ENCODE measurements around the gene SGCD. TPM values are rescaled to one million over a fixed set of nuclear protein-coding genes. Genes with fewer than 3 reads are reported as not detected.

The SGCD gene
- total RNA-seq, 5 donors from 2014 or later (not counting 1 experiment from before 2014, with no cell fraction given), result 0.13 to 2.4 (median 0.22) TPM

DNA sequence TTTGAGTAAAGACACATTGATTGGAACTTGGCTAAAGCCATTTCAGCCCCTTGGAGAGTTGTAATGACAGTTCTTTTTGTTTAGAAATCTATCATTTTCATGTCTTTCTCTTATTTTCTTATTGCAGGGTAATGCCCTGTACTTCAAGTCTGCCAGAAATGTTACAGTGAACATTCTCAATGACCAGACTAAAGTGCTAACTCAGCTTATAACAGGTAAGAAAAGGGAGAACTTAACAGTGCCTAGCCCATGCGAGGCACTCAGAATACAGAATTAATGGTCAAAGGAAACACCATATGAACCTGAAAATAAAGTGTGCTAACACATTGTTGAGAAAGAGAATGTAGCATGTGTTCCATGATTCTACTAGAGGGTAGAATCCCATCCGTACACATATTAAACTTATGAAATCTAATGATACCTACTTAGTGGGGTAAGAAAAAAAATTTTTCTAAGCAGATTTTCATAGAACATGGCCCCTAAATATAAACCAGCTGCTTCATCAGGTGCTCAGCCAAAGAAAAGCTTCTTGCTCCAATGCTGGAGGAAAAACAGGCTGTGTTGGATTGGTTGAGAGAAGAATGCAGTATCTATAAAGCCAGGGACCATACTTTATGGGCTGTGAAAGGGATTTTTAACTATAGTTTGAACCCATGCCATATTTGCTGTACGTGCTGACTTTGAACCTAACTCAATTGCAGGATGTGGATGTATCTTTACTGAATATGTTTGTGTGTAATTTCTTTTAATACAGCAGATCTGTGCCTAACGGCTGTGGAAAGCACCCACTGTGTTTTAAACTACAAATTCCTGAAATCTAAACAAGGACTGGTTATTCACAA, 262.4 kb downstream of the SGCD start:
- Histone ChIP-seq H3K9me3 (no peaks in the 10 kb centered on the region), H3K4me1 (ENCODE audit: control insufficient read depth in 1 of 2, extremely low read depth in 1 of 2, insufficient read depth in 2 of 2, low read length in 2 of 2) (no peaks in the 10 kb centered on the region), H3K27ac (ENCODE audit: low read length) (no peak overlapping the region), H3K36me3 (ENCODE audit: control insufficient read depth in 2 of 2, extremely low read depth in 1 of 2, insufficient read depth in 1 of 2, low read length in 1 of 2) (no peaks in the 10 kb centered on the region), H3K27me3 (replicated peaks in 1 of 2; ENCODE audit: control insufficient read depth in 2 of 2, extremely low read depth in 1 of 2, insufficient read depth in 2 of 2, low read length in 1 of 2) (no peaks in the 10 kb centered on the region), H3K4me3 (ENCODE audit: control insufficient read depth in 1 of 2, extremely low read depth in 1 of 2, low read length in 1 of 2) (no peak overlapping the region)
- DNase-seq (no peak), ATAC-seq (replicated peaks in 1 of 4) (no peak)
- WGBS (ENCODE audit: insufficient coverage), result no CpG with 5 or more reads among the region's 4 CpGs
- Mint-ChIP-seq H3K27ac (no peak overlapping the region), H3K9me3 (no peaks in the 10 kb centered on the region), H3K4me3 (no peak overlapping the region), H3K4me1 (no peaks in the 10 kb centered on the region), H3K27me3 (peaks cover 34 to 42% of the 10 kb centered on the region in 2 donors), H3K36me3 (no peaks in the 10 kb centered on the region)
- CTCF ChIA-PET, result no interaction called here
- POLR2A ChIA-PET, result no interaction called here

DNA sequence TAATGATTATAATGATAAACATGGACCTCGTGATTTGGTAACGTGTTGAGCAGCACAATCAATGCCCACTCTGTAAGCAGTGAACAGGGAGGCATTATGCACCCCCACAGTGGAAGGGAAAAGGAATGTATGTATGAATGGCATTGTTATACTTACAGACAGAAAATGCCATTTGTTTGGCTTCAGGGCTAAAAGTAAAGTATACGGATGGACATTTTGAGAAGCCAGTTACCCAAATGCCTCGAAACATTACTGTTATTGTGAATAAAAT, 262.9 kb downstream of the SGCD start:
- Histone ChIP-seq H3K27ac (ENCODE audit: low read length) (no peak overlapping the region), H3K9me3 (no peaks in the 10 kb centered on the region), H3K4me3 (ENCODE audit: control insufficient read depth in 1 of 2, extremely low read depth in 1 of 2, low read length in 1 of 2) (no peak overlapping the region), H3K36me3 (ENCODE audit: control insufficient read depth in 2 of 2, extremely low read depth in 1 of 2, insufficient read depth in 1 of 2, low read length in 1 of 2) (no peaks in the 10 kb centered on the region), H3K4me1 (ENCODE audit: control insufficient read depth in 1 of 2, extremely low read depth in 1 of 2, insufficient read depth in 2 of 2, low read length in 2 of 2) (no peaks in the 10 kb centered on the region), H3K27me3 (replicated peaks in 1 of 2; ENCODE audit: control insufficient read depth in 2 of 2, extremely low read depth in 1 of 2, insufficient read depth in 2 of 2, low read length in 1 of 2) (no peaks in the 10 kb centered on the region)
- H3K36me3 Mint-ChIP-seq, result no peaks in the 10 kb centered on the region
- ChIA-PET CTCF (no interaction called here), POLR2A (no interaction called here)
- WGBS (ENCODE audit: insufficient coverage), result 76% methylated on average over 2 of the region's 4 CpGs
- peaks cover 36 to 40% of the 10 kb centered on the region in 2 donors for H3K27me3 Mint-ChIP-seq
- no peaks in the 10 kb centered on the region for H3K4me1 Mint-ChIP-seq
- H3K4me3 Mint-ChIP-seq, result no peak overlapping the region
- H3K27ac Mint-ChIP-seq, result no peak overlapping the region
- no peak for ATAC-seq (replicated peaks in 1 of 4)
- no peaks in the 10 kb centered on the region for H3K9me3 Mint-ChIP-seq
- no peak for DNase-seq

DNA sequence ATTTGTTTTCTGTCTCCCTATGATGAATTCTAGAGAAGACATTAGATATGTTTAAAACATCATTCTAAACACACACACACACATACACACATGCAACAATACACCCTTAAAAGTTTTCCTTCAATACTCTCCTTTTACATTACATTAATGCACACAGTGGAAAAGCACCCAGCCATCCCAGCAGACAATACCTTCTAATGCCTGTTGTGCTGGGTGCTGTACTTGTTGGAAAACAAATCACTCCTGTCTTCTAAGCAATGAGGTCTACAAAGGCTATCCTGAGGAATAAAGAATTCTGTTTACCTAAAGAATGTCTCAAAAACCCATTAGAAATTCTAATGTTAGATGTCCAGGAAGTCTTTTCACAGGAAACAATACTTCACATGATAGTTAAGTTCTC, 264.0 kb downstream of the SGCD start:
- Mint-ChIP-seq H3K36me3 (no peaks in the 10 kb centered on the region), H3K27ac (no peak overlapping the region), H3K4me3 (no peak overlapping the region), H3K4me1 (no peaks in the 10 kb centered on the region), H3K27me3 (peaks cover 37 to 40% of the 10 kb centered on the region in 2 donors), H3K9me3 (no peaks in the 10 kb centered on the region)
- POLR2A ChIA-PET, result no interaction called here
- Histone ChIP-seq H3K36me3 (ENCODE audit: control insufficient read depth in 2 of 2, extremely low read depth in 1 of 2, insufficient read depth in 1 of 2, low read length in 1 of 2) (no peaks in the 10 kb centered on the region), H3K27me3 (replicated peaks in 1 of 2; ENCODE audit: control insufficient read depth in 2 of 2, extremely low read depth in 1 of 2, insufficient read depth in 2 of 2, low read length in 1 of 2) (no peaks in the 10 kb centered on the region), H3K27ac (ENCODE audit: low read length) (no peak overlapping the region), H3K4me1 (ENCODE audit: control insufficient read depth in 1 of 2, extremely low read depth in 1 of 2, insufficient read depth in 2 of 2, low read length in 2 of 2) (no peaks in the 10 kb centered on the region), H3K4me3 (ENCODE audit: control insufficient read depth in 1 of 2, extremely low read depth in 1 of 2, low read length in 1 of 2) (no peak overlapping the region), H3K9me3 (no peaks in the 10 kb centered on the region)
- DNase-seq, result no peak
- ATAC-seq (replicated peaks in 1 of 4), result no peak
- CTCF ChIA-PET, result no interaction called here

DNA sequence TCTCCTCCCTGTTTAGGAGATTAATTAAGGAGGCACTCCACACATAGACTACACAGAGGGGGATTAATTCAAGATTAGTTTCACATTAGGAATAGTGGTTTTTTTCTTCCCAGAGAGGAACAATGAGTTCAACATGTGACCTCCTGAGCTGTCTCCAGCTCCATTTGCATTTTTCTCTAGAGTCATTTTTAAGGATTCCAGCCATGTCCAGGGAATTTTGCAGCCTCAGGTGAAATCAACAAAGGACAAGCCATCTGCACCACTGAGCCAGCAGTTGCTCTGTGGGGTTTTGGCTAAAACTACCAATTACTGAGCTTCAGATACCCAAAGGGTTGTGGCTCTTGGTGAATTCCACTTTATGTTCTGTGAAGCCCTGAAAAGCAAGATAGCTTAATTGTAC, 264.7 kb downstream of the SGCD start:
- H3K4me3 Mint-ChIP-seq, result no peak overlapping the region
- H3K36me3 Mint-ChIP-seq, result no peaks in the 10 kb centered on the region
- ATAC-seq (replicated peaks in 1 of 4) (no peak), DNase-seq (no peak)
- peaks cover 35 to 36% of the 10 kb centered on the region in 2 donors for H3K27me3 Mint-ChIP-seq
- H3K27ac ChIP-seq (ENCODE audit: low read length), result no peak overlapping the region
- H3K36me3 ChIP-seq (ENCODE audit: control insufficient read depth in 2 of 2, extremely low read depth in 1 of 2, insufficient read depth in 1 of 2, low read length in 1 of 2), result no peaks in the 10 kb centered on the region
- no peak overlapping the region for H3K27ac Mint-ChIP-seq
- no peaks in the 10 kb centered on the region for H3K4me1 Mint-ChIP-seq
- no peaks in the 10 kb centered on the region for H3K27me3 ChIP-seq (replicated peaks in 1 of 2; ENCODE audit: control insufficient read depth in 2 of 2, extremely low read depth in 1 of 2, insufficient read depth in 2 of 2, low read length in 1 of 2)
- CTCF ChIA-PET, result no interaction called here
- POLR2A ChIA-PET, result no interaction called here
- no peak overlapping the region for H3K4me3 ChIP-seq (ENCODE audit: control insufficient read depth in 1 of 2, extremely low read depth in 1 of 2, low read length in 1 of 2)
- no peaks in the 10 kb centered on the region for H3K9me3 Mint-ChIP-seq
- H3K9me3 ChIP-seq, result no peaks in the 10 kb centered on the region
- no peaks in the 10 kb centered on the region for H3K4me1 ChIP-seq (ENCODE audit: control insufficient read depth in 1 of 2, extremely low read depth in 1 of 2, insufficient read depth in 2 of 2, low read length in 2 of 2)

DNA sequence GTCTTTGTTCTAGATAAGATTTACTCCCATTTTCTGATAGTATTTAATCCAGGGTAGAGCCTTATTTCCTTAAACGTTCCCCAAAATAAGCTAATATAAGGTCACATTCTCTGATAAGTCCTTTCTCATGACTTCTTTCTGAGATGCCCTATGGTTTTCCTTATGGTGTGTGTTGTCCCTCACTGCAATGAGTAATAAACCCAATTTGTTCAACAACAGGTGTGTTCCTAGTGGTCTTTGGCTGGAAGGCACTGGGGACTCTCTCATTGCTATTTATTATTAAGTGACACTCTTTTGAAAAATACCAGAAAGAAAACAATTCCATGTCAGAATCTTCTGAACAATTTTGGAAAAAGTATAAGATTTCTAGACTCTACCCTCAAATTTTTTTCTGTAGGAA, 266.6 kb downstream of the SGCD start:
- Mint-ChIP-seq H3K27me3 (peaks cover 27 to 33% of the 10 kb centered on the region in 2 donors), H3K27ac (no peak overlapping the region), H3K4me1 (no peaks in the 10 kb centered on the region), H3K9me3 (no peaks in the 10 kb centered on the region), H3K4me3 (no peak overlapping the region), H3K36me3 (no peaks in the 10 kb centered on the region)
- ChIA-PET POLR2A (interaction anchor here in 1 of 2 donors (0.6 kb wide), 1 partner anchor 164 kb away, joined by 11 read pairs; no protein-coding TSS in a partner anchor), CTCF (no interaction called here)
- H3K27ac ChIP-seq (ENCODE audit: low read length), result no peak overlapping the region
- no peaks in the 10 kb centered on the region for H3K27me3 ChIP-seq (replicated peaks in 1 of 2; ENCODE audit: control insufficient read depth in 2 of 2, extremely low read depth in 1 of 2, insufficient read depth in 2 of 2, low read length in 1 of 2)
- ATAC-seq (replicated peaks in 1 of 4) (no peak), DNase-seq (no peak)
- no peaks in the 10 kb centered on the region for H3K9me3 ChIP-seq
- no peaks in the 10 kb centered on the region for H3K36me3 ChIP-seq (ENCODE audit: control insufficient read depth in 2 of 2, extremely low read depth in 1 of 2, insufficient read depth in 1 of 2, low read length in 1 of 2)
- H3K4me3 ChIP-seq (ENCODE audit: control insufficient read depth in 1 of 2, extremely low read depth in 1 of 2, low read length in 1 of 2), result no peak overlapping the region
- no peaks in the 10 kb centered on the region for H3K4me1 ChIP-seq (ENCODE audit: control insufficient read depth in 1 of 2, extremely low read depth in 1 of 2, insufficient read depth in 2 of 2, low read length in 2 of 2)
- WGBS (ENCODE audit: insufficient coverage), result no CpG with 5 or more reads among the region's 1 CpG

DNA sequence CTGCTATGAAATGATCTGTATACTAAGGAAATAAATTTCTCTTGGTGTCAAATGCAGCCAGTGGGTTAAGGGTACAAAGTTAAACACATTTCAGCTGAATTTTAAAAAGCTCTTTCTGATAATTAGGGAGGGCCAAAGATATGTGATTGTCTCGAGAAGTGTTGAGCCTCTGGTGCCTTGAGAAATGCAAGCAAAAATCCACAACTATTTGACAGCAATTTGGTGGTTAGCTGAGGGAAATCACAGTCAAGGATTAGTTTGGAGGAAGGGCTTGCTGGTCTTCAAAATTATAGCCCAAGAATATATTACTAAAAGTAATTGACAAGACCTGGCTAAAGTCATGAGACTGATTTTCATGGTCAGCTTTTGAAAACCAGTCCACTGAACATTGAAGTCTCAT, 267.4 kb downstream of the SGCD start:
- Histone ChIP-seq H3K9me3 (no peaks in the 10 kb centered on the region), H3K36me3 (ENCODE audit: control insufficient read depth in 2 of 2, extremely low read depth in 1 of 2, insufficient read depth in 1 of 2, low read length in 1 of 2) (no peaks in the 10 kb centered on the region), H3K4me3 (ENCODE audit: control insufficient read depth in 1 of 2, extremely low read depth in 1 of 2, low read length in 1 of 2) (no peak overlapping the region), H3K27me3 (replicated peaks in 1 of 2; ENCODE audit: control insufficient read depth in 2 of 2, extremely low read depth in 1 of 2, insufficient read depth in 2 of 2, low read length in 1 of 2) (no peaks in the 10 kb centered on the region), H3K4me1 (ENCODE audit: control insufficient read depth in 1 of 2, extremely low read depth in 1 of 2, insufficient read depth in 2 of 2, low read length in 2 of 2) (no peaks in the 10 kb centered on the region), H3K27ac (ENCODE audit: low read length) (no peak overlapping the region)
- POLR2A ChIA-PET, result interaction anchor here in 1 of 2 donors (0.7 kb wide), 1 partner anchor 8 kb away, joined by 3 read pairs; no protein-coding TSS in a partner anchor
- DNase-seq (no peak), ATAC-seq (replicated peaks in 1 of 4) (no peak)
- H3K4me3 Mint-ChIP-seq, result no peak overlapping the region
- H3K36me3 Mint-ChIP-seq, result no peaks in the 10 kb centered on the region
- H3K9me3 Mint-ChIP-seq, result no peaks in the 10 kb centered on the region
- H3K27ac Mint-ChIP-seq, result no peak overlapping the region
- H3K27me3 Mint-ChIP-seq, result peaks cover 27 to 29% of the 10 kb centered on the region in 2 donors
- WGBS (ENCODE audit: insufficient coverage), result no CpG with 5 or more reads among the region's 1 CpG
- no peaks in the 10 kb centered on the region for H3K4me1 Mint-ChIP-seq
- CTCF ChIA-PET, result no interaction called here
